H9 (cell line): ENCODE data around the gene RSAD1. TPM values are rescaled to one million over a fixed set of nuclear protein-coding genes. Genes with fewer than 3 reads are reported as not detected.
A peak's percentile ranks its signal among the peaks of the same experiment; 100 is the strongest.

Source experiments
- DNase-seq: peaks from one replicate; pipeline ENCODE4 v3.0.0-alpha.2; 2017
- H2AFZ ChIP-seq: one replicate; pipeline ENCODE4 v1.6.1; 2013; ENCODE audit warnings: mild to moderate bottlenecking, low read length, control low read depth, moderate library complexity
- H2AK5ac ChIP-seq: 2 replicates; pipeline ENCODE4 v1.6.1; 2013; ENCODE audit warnings: low read length, control low read depth, mixed read lengths; ENCODE audit not compliant: insufficient read length
- H2BK120ac ChIP-seq: one replicate; pipeline ENCODE4 v1.6.1; 2013; ENCODE audit warnings: low read depth, mild to moderate bottlenecking, low read length, control low read depth, inconsistent platforms; ENCODE audit not compliant: poor library complexity, severe bottlenecking
- H2BK12ac ChIP-seq: 2 replicates; pipeline ENCODE4 v1.6.1; 2013; ENCODE audit warnings: low read length, control low read depth, mixed read lengths, low read depth; ENCODE audit not compliant: insufficient read length
- H2BK15ac ChIP-seq: 2 replicates; pipeline ENCODE4 v1.6.1; 2013; ENCODE audit warnings: low read depth, low read length, control low read depth
- H2BK20ac ChIP-seq: one replicate; pipeline ENCODE4 v1.6.1; 2013; ENCODE audit warnings: low read depth, mild to moderate bottlenecking, low read length, control low read depth, inconsistent platforms; ENCODE audit not compliant: poor library complexity, severe bottlenecking
- H2BK5ac ChIP-seq: 2 replicates; pipeline ENCODE4 v1.6.1; 2013; ENCODE audit warnings: low read length, control low read depth, mixed read lengths; ENCODE audit not compliant: insufficient read length
- H3K14ac ChIP-seq: 2 replicates; pipeline ENCODE4 v1.6.1; 2013; ENCODE audit warnings: low read length, control low read depth; ENCODE audit not compliant: insufficient read depth
- H3K18ac ChIP-seq: 2 replicates; pipeline ENCODE4 v1.6.1; 2013; ENCODE audit warnings: low read depth, mild to moderate bottlenecking, mixed read lengths, low read length, control low read depth; ENCODE audit not compliant: insufficient read length
- H3K23ac ChIP-seq: 2 replicates; pipeline ENCODE4 v1.6.1; 2013; ENCODE audit warnings: low read length, control low read depth, mixed read lengths, low read depth; ENCODE audit not compliant: insufficient read length
- H3K23me2 ChIP-seq: 2 replicates; pipeline ENCODE4 v1.6.1; 2013; ENCODE audit warnings: low read depth, mild to moderate bottlenecking, mixed read lengths, low read length, control low read depth; ENCODE audit not compliant: insufficient read length, poor library complexity, severe bottlenecking
- H3K27ac ChIP-seq: 2 replicates; pipeline ENCODE4 v1.5.1; 2013; ENCODE audit warnings: low read length, control low read depth, mixed read lengths, low read depth; ENCODE audit not compliant: insufficient read length
- H3K27me3 ChIP-seq: 2 replicates; pipeline ENCODE4 v1.6.1; 2013; ENCODE audit warnings: low read length, control low read depth, inconsistent platforms; ENCODE audit not compliant: insufficient read depth
- H3K4ac ChIP-seq: 2 replicates; pipeline ENCODE4 v1.6.1; 2013; ENCODE audit warnings: low read depth, mild to moderate bottlenecking, control low read depth, inconsistent platforms, low read length, moderate library complexity
- H3K4me1 ChIP-seq: 2 replicates; pipeline ENCODE4 v1.6.1; 2013; ENCODE audit warnings: low read length, control low read depth, inconsistent platforms; ENCODE audit not compliant: insufficient read depth
- H3K4me2 ChIP-seq: 2 replicates; pipeline ENCODE4 v1.6.1; 2013; ENCODE audit warnings: low read length, control low read depth, mixed read lengths; ENCODE audit not compliant: insufficient read length, insufficient read depth
- H3K56ac ChIP-seq: 2 replicates; pipeline ENCODE4 v1.6.1; 2013; ENCODE audit warnings: low read depth, mild to moderate bottlenecking, mixed read lengths, low read length, control low read depth; ENCODE audit not compliant: insufficient read length
- H3K79me1 ChIP-seq: 2 replicates; pipeline ENCODE4 v1.6.1; 2013; ENCODE audit warnings: low read depth, mild to moderate bottlenecking, moderate library complexity, low read length, control low read depth, inconsistent platforms; ENCODE audit not compliant: insufficient read depth, poor library complexity, severe bottlenecking
- H3K79me2 ChIP-seq: 2 replicates; pipeline ENCODE4 v1.6.1; 2013; ENCODE audit warnings: low read length, control low read depth, inconsistent platforms; ENCODE audit not compliant: insufficient read depth
- H3K9ac ChIP-seq: 2 replicates; pipeline ENCODE4 v1.6.1; 2013; ENCODE audit warnings: low read length, control low read depth, mixed read lengths; ENCODE audit not compliant: insufficient read length; ENCODE audit errors: extremely low read depth
- H3K9me3 ChIP-seq: one replicate; pipeline ENCODE4 v1.6.1; 2013; ENCODE audit warnings: low read depth, low read length, inconsistent platforms; ENCODE audit not compliant: control insufficient read depth
- H3T11ph ChIP-seq: one replicate; pipeline ENCODE4 v1.6.1; 2013; ENCODE audit warnings: mild to moderate bottlenecking, low read length, control low read depth, inconsistent platforms
- H4K20me1 ChIP-seq: one replicate; pipeline ENCODE4 v1.6.1; 2013; ENCODE audit not compliant: control insufficient read depth, insufficient read length, insufficient read depth
- H4K5ac ChIP-seq: 2 replicates; pipeline ENCODE4 v1.6.1; 2013; ENCODE audit warnings: low read depth, mild to moderate bottlenecking, mixed read lengths, low read length, control low read depth; ENCODE audit not compliant: insufficient read length
- H4K8ac ChIP-seq: replicated peaks from 2 replicates; pipeline ENCODE4 v1.6.1; 2013; ENCODE audit warnings: low read length, control low read depth, mixed read lengths, low read depth; ENCODE audit not compliant: insufficient read length
- H4K91ac ChIP-seq: 2 replicates; pipeline ENCODE4 v1.6.1; 2013; ENCODE audit warnings: low read depth, mild to moderate bottlenecking, moderate library complexity, mixed read lengths, low read length, control low read depth; ENCODE audit not compliant: insufficient read length
- H3K27ac Mint-ChIP-seq, 3 experiments: 2 replicates in 2 of 3; 3 replicates in 1 of 3; pipeline ENCODE4 v1.8.0; 2020 to 2021; ENCODE audit warnings: mixed read lengths in 3 of 3, mild to moderate bottlenecking in 1 of 3, moderate library complexity in 1 of 3
- H3K27me3 Mint-ChIP-seq: 2 replicates; pipeline ENCODE4 v1.8.0; 2021; ENCODE audit warnings: low read depth, mild to moderate bottlenecking, moderate library complexity, mixed read lengths
- H3K36me3 Mint-ChIP-seq, 3 experiments: 2 replicates in 2 of 3; 3 replicates in 1 of 3; pipeline ENCODE4 v1.8.0; 2020 to 2021; ENCODE audit warnings: low read depth in 3 of 3, mixed read lengths in 3 of 3; ENCODE audit not compliant: insufficient read depth in 1 of 3
- H3K4me1 Mint-ChIP-seq, 2 experiments: 2 replicates each; pipeline ENCODE4 v1.8.0; 2020; ENCODE audit warnings: mixed read lengths in 2 of 2
- H3K4me3 Mint-ChIP-seq, 2 experiments: 2 replicates in 1 of 2; 3 replicates in 1 of 2; pipeline ENCODE4 v1.8.0; 2020 to 2021; ENCODE audit warnings: mild to moderate bottlenecking in 2 of 2, mixed read lengths in 2 of 2, moderate library complexity in 1 of 2
- H3K9me3 Mint-ChIP-seq, 2 experiments: 2 replicates in 1 of 2; 3 replicates in 1 of 2; pipeline ENCODE4 v1.8.0; 2020; ENCODE audit warnings: mild to moderate bottlenecking in 2 of 2, mixed read lengths in 2 of 2, moderate library complexity in 1 of 2
- WGBS: extraction: QIAGEN DNeasy Blood & Tissue Kit; methylation state at CpG from one replicate; pipeline ENCODE4 v1.1.7; 2013; ENCODE audit warnings: missing lambda C conversion rate, low lambda C conversion rate, mixed read lengths; ENCODE audit not compliant: insufficient read length; ENCODE audit errors: extremely low coverage; 5-methylcytosine and 5-hydroxymethylcytosine counted together
- total RNA-seq: library from RNA; stranded (reverse); gene quantifications from 2 replicates; pipeline ENCODE4 v1.2.1, GENCODE V29; 2021
- TF ChIP-seq, protein P1 (sequence below): fragments of 200-600 bp; sonication (generic); conservative IDR thresholded peaks from 3 replicates; pipeline ENCODE4 v1.8.0; 2021; ENCODE audit warnings: antibody characterized with exemption, mild to moderate bottlenecking

The RSAD1 gene
- total RNA-seq, 1 experiment from 2014 or later, result 27.9 TPM

DNA sequence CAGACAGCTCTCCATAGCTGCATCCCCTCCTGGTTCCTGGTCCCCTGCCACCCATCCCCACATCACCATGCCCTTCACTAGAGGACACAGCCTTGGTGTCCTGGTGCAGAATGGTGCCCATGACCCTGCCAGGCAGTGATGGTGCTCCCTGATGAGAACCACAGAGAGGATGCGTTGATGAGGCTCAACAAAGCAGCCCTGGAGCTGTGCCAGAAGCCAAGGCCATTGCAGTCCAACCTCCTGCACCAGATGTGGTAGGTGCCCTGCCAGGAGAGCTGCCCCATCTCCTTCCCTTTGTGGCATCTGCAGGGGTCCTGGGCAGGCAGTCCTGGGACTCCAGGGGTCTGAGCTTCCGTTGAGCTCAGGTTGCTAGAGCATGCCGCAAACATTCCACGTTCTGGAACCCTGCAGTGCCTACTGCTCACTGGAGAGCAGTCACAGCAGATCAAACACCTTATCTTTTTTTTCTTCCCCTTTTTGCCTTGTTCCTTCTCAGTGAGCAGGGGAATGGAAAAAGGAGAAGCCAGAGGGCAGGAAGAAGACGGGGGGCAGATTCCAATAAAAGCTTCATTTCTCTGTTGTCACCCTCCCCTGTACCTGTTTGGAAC is 48.6 kb downstream of the RSAD1 start:
- Mint-ChIP-seq H3K9me3 (no peaks in the 10 kb centered on the region), H3K4me3 (no peak overlapping the region), H3K4me1 (peaks cover 21 to 25% of the 10 kb centered on the region in 2 experiments), H3K36me3 (no peaks in the 10 kb centered on the region), H3K27me3 (peaks cover 27% of the 10 kb centered on the region), H3K27ac (peak overlapping the region in 1 of 3 experiments; percentile 40; a peak in 2 of 7 replicates)
- H3K4ac ChIP-seq, result no peak overlapping the region
- no peak overlapping the region for H3K18ac ChIP-seq
- H2AFZ ChIP-seq, result no peak overlapping the region
- H4K91ac ChIP-seq, result no peak overlapping the region
- H3K23me2 ChIP-seq, result no peaks in the 10 kb centered on the region
- WGBS, result no CpG with 5 or more reads among the region's 5 CpGs
- H3K9me3 ChIP-seq, result no peaks in the 10 kb centered on the region
- H2AK5ac ChIP-seq, result no peak overlapping the region
- no peak overlapping the region for H2BK120ac ChIP-seq
- H3K9ac ChIP-seq, result no peak overlapping the region
- no peak overlapping the region for H4K5ac ChIP-seq
- H3K14ac ChIP-seq, result no peak overlapping the region
- no peak overlapping the region for H2BK5ac ChIP-seq
- no peak for DNase-seq
- no peak overlapping the region for H3K4me2 ChIP-seq
- H3K79me2 ChIP-seq, result no peaks in the 10 kb centered on the region
- no peak overlapping the region for H2BK12ac ChIP-seq
- H3K4me1 ChIP-seq, result peaks cover 2% of the 10 kb centered on the region; the same call in 1 of the 2 replicates
- no peak overlapping the region for H2BK15ac ChIP-seq
- no peak overlapping the region for H3K27ac ChIP-seq
- TF ChIP-seq, protein P1, sequence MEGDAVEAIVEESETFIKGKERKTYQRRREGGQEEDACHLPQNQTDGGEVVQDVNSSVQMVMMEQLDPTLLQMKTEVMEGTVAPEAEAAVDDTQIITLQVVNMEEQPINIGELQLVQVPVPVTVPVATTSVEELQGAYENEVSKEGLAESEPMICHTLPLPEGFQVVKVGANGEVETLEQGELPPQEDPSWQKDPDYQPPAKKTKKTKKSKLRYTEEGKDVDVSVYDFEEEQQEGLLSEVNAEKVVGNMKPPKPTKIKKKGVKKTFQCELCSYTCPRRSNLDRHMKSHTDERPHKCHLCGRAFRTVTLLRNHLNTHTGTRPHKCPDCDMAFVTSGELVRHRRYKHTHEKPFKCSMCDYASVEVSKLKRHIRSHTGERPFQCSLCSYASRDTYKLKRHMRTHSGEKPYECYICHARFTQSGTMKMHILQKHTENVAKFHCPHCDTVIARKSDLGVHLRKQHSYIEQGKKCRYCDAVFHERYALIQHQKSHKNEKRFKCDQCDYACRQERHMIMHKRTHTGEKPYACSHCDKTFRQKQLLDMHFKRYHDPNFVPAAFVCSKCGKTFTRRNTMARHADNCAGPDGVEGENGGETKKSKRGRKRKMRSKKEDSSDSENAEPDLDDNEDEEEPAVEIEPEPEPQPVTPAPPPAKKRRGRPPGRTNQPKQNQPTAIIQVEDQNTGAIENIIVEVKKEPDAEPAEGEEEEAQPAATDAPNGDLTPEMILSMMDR, result no peak
- no peak overlapping the region for H3K23ac ChIP-seq
- no peaks in the 10 kb centered on the region; the same call in 1 of the 2 replicates for H3K27me3 ChIP-seq
- H3K56ac ChIP-seq, result no peak overlapping the region
- H3T11ph ChIP-seq, result no peak overlapping the region
- H4K8ac ChIP-seq, result no peak overlapping the region
- H2BK20ac ChIP-seq, result no peak overlapping the region
- H3K79me1 ChIP-seq, result no peaks in the 10 kb centered on the region
- H4K20me1 ChIP-seq, result no peaks in the 10 kb centered on the region
